ENCODE results near the gene DPM2.

DNA sequence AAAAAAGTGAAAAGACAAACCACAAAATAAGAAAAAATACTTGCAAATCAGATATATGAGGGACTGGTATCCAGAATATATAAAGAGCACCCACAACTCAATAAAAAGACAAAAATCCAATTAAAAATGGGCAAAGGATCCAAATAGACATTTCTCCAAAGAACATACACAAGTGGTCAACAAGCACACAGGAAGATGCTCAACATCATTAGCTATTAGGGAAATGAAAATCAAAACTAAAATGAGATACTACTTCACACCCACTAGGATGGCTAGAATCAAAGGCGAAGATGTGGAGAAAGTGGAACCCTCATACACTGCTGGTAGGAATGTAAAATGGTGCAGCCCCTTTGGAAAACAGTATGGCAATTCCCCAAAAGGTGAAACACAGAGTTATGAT, 21.1 kb upstream of the DPM2 start:
- no peak for TF ChIP-seq YY1 (IDR thresholded peaks at IDR 0.05; ENCODE audit: low read depth)
- TF ChIP-seq, protein P1, sequence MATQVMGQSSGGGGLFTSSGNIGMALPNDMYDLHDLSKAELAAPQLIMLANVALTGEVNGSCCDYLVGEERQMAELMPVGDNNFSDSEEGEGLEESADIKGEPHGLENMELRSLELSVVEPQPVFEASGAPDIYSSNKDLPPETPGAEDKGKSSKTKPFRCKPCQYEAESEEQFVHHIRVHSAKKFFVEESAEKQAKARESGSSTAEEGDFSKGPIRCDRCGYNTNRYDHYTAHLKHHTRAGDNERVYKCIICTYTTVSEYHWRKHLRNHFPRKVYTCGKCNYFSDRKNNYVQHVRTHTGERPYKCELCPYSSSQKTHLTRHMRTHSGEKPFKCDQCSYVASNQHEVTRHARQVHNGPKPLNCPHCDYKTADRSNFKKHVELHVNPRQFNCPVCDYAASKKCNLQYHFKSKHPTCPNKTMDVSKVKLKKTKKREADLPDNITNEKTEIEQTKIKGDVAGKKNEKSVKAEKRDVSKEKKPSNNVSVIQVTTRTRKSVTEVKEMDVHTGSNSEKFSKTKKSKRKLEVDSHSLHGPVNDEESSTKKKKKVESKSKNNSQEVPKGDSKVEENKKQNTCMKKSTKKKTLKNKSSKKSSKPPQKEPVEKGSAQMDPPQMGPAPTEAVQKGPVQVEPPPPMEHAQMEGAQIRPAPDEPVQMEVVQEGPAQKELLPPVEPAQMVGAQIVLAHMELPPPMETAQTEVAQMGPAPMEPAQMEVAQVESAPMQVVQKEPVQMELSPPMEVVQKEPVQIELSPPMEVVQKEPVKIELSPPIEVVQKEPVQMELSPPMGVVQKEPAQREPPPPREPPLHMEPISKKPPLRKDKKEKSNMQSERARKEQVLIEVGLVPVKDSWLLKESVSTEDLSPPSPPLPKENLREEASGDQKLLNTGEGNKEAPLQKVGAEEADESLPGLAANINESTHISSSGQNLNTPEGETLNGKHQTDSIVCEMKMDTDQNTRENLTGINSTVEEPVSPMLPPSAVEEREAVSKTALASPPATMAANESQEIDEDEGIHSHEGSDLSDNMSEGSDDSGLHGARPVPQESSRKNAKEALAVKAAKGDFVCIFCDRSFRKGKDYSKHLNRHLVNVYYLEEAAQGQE (IDR thresholded peaks at IDR 0.05; ENCODE audit: low read depth), result no peak
- no peak for TF ChIP-seq TEAD4 (IDR thresholded peaks at IDR 0.05)
- no peak for TF ChIP-seq RAD21 (IDR thresholded peaks at IDR 0.05; ENCODE audit: low read depth)
- TF ChIP-seq TAF1 (IDR thresholded peaks at IDR 0.05; ENCODE audit: low read depth), result no peak
- TF ChIP-seq CEBPB (IDR thresholded peaks at IDR 0.05), result no peak
- no peak for TF ChIP-seq MAX (IDR thresholded peaks at IDR 0.05)
